Neural progenitor cell (in vitro differentiated cells): ENCODE results near the gene TEX14.

Source experiments
- CTCF ChIP-seq: fragments of 200-600 bp; sonication (generic); IDR thresholded peaks from 2 replicates; pipeline ENCODE4 v1.5.1; 2017; ENCODE audit warnings: antibody characterized with exemption, mild to moderate bottlenecking
- EZH2 ChIP-seq: fragments of 200-600 bp; sonication (generic); IDR thresholded peaks from 2 replicates; pipeline ENCODE4 v1.6.1; 2017; ENCODE audit warnings: antibody characterized with exemption, mild to moderate bottlenecking, moderate library complexity
- EZH2phosphoT487 ChIP-seq: fragments of 200-600 bp; sonication (generic); IDR thresholded peaks from 2 replicates; pipeline ENCODE4 v1.6.1; 2017; ENCODE audit warnings: antibody characterized with exemption

- TF ChIP-seq CTCF (peak; percentile 5), EZH2 (no peak), EZH2phosphoT487 (no peak)
Measured at GRCh38 chr17:58692239-58693055, 602 bp upstream of the TEX14 start, which contains the start of gene RAD51C.
